MCF 10A (cell line): ENCODE results near the gene ZNF343. TPM values are rescaled to one million over a fixed set of nuclear protein-coding genes. Genes with fewer than 3 reads are reported as not detected.

Source experiments
- BruUV-seq: library from RNA; stranded (reverse); fragments of 400-500 nt; replicated peaks from 2 replicates; lab custom pipeline; 2021; lab: Mats Ljungman, UMichigan
- CTCF ChIA-PET: fragments of 300-600 bp; sonication (Branson Sonifier 250); formaldehyde crosslinking; extraction: SDS; loops from one replicate; lab custom pipeline; 2021; ENCODE audit warnings: antibody characterized with exemption, inconsistent platforms; lab: Yijun Ruan, JAX
- POLR2A ChIA-PET: fragments of 300-600, 350-650 bp; sonication (Branson Sonifier 250); formaldehyde crosslinking; extraction: SDS; loops from one replicate; lab custom pipeline; 2020; ENCODE audit warnings: antibody characterized with exemption, inconsistent platforms; lab: Yijun Ruan, JAX
- DNase-seq: peaks from one replicate; pipeline ENCODE4 v3.0.0-alpha.2; 2018; ENCODE audit not compliant: unreplicated experiment
- H3K27ac Mint-ChIP-seq: one replicate; pipeline ENCODE4 v1.8.0; 2022; ENCODE audit warnings: mild to moderate bottlenecking, low read depth, mixed read lengths; ENCODE audit not compliant: unreplicated experiment
- H3K27me3 Mint-ChIP-seq: one replicate; pipeline ENCODE4 v1.8.0; 2022; ENCODE audit warnings: mixed read lengths; ENCODE audit not compliant: insufficient read depth, unreplicated experiment
- H3K36me3 Mint-ChIP-seq: one replicate; pipeline ENCODE4 v1.8.0; 2022; ENCODE audit warnings: mild to moderate bottlenecking, moderate library complexity, mixed read lengths; ENCODE audit not compliant: insufficient read depth, unreplicated experiment
- H3K4me1 Mint-ChIP-seq: one replicate; pipeline ENCODE4 v1.8.0; 2022; ENCODE audit warnings: mixed read lengths; ENCODE audit not compliant: insufficient read depth, unreplicated experiment
- H3K4me3 Mint-ChIP-seq: one replicate; pipeline ENCODE4 v1.8.0; 2022; ENCODE audit warnings: mild to moderate bottlenecking, moderate library complexity, mixed read lengths; ENCODE audit not compliant: unreplicated experiment
- H3K9me3 Mint-ChIP-seq: one replicate; pipeline ENCODE4 v1.8.0; 2022; ENCODE audit warnings: mixed read lengths; ENCODE audit not compliant: unreplicated experiment
- intact Hi-C: fragments of 100-400 bp; cut with micrococcal nuclease; formaldehyde crosslinking; loops from 2 replicates; pipeline ENCODE4 v1.14.1; 2022
- total RNA-seq: library from RNA; stranded (reverse); gene quantifications from 2 replicates; pipeline ENCODE4 v1.2.3, GENCODE V29; 2022
- TF ChIP-seq, protein P1 (sequence below): fragments of 200-600 bp; IDR thresholded peaks from one replicate; pipeline ENCODE4 v1.8.0; 2022; ENCODE audit warnings: antibody characterized with exemption, mild to moderate bottlenecking; ENCODE audit not compliant: unreplicated experiment

Gene ZNF343
- total RNA-seq, 1 experiment from 2014 or later, result 16.6 TPM

DNA sequence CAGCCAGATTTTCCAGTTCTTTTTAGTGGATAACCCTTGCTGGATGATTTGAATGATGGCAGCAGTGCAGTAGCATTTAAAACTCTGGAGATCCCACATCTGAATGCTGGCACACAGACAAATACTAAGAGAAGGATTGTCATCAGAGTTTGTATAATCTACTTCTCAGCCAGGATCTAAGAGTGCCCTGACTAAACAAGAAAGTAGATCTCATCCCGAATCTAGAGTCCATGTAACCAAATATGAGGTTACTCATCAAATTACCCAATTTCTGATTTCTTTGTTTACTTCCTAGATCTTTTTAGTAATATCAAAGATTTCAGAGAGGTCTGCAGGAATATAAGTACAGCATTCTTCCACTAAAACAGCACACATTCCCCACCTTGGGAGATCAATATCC lies 35.5 kb upstream of the ZNF343 start:
- Mint-ChIP-seq H3K4me1 (no peaks in the 10 kb centered on the region), H3K4me3 (no peak overlapping the region), H3K36me3 (no peaks in the 10 kb centered on the region), H3K9me3 (peaks cover 8% of the 10 kb centered on the region), H3K27ac (no peak overlapping the region), H3K27me3 (peaks cover 91% of the 10 kb centered on the region)
- intact Hi-C loops, result no loop called here
- POLR2A ChIA-PET, result interaction anchor here (1.0 kb wide), 1 partner anchor 108 kb away, joined by 4 read pairs; the partner anchor contains the start of gene NOP56
- no peak for DNase-seq
- CTCF ChIA-PET, result interaction anchor here (0.7 kb wide), 1 partner anchor 1996 kb away, joined by 3 read pairs; no protein-coding TSS in a partner anchor
- TF ChIP-seq, protein P1, sequence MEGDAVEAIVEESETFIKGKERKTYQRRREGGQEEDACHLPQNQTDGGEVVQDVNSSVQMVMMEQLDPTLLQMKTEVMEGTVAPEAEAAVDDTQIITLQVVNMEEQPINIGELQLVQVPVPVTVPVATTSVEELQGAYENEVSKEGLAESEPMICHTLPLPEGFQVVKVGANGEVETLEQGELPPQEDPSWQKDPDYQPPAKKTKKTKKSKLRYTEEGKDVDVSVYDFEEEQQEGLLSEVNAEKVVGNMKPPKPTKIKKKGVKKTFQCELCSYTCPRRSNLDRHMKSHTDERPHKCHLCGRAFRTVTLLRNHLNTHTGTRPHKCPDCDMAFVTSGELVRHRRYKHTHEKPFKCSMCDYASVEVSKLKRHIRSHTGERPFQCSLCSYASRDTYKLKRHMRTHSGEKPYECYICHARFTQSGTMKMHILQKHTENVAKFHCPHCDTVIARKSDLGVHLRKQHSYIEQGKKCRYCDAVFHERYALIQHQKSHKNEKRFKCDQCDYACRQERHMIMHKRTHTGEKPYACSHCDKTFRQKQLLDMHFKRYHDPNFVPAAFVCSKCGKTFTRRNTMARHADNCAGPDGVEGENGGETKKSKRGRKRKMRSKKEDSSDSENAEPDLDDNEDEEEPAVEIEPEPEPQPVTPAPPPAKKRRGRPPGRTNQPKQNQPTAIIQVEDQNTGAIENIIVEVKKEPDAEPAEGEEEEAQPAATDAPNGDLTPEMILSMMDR, result no peak
- BruUV-seq, result no TSS peak

DNA sequence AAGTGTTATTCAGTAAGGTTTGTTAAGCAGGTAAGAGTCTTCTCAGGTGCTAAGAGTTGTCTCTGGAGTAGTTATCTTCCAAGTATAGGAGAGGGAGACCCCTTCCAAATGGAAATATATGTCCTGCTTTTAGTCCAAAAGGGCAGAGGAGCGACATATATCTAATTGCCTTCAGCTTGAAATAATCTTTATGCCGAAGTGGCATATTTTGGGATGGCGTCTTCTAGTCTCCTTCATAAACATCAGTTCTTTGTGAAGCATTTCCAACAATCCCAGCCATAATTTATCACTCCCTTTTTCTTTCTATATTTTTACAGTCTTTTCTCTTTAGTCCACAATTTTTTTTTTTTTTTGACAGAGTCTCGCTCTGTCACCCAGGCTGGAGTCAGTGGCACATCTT lies 33.6 kb upstream of the ZNF343 start:
- no peak overlapping the region for H3K4me3 Mint-ChIP-seq
- no peaks in the 10 kb centered on the region for H3K4me1 Mint-ChIP-seq
- no peak overlapping the region for H3K27ac Mint-ChIP-seq
- H3K36me3 Mint-ChIP-seq, result no peaks in the 10 kb centered on the region
- intact Hi-C loops, result no loop called here
- peaks cover 98% of the 10 kb centered on the region for H3K27me3 Mint-ChIP-seq
- POLR2A ChIA-PET, result no interaction called here
- DNase-seq, result no peak
- BruUV-seq, result no TSS peak
- TF ChIP-seq, protein P1, result no peak
- H3K9me3 Mint-ChIP-seq, result peaks cover 8% of the 10 kb centered on the region
- CTCF ChIA-PET, result interaction anchor here (0.7 kb wide), 1 partner anchor 156 kb away, joined by 3 read pairs; no protein-coding TSS in a partner anchor

DNA sequence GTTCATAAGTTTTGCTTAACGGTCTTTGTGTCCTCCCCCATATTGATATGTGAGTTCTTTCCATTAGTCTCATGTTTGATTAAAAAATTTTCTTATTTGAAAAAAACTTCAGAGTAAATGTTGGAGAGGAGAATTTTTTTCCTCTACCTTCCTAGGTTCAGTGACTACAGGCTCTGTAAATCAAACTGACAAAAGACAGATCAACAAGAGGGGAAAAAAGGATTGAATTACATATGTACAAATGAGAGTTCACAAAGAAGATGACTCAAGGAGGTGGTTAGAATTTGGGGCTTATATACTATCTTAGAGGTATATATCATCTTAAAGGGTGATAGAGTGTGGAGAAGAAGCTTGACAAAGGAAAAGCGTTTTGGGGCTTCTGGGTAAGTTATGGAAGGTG lies 33.2 kb upstream of the ZNF343 start:
- BruUV-seq, result no TSS peak
- TF ChIP-seq, protein P1, result no peak
- CTCF ChIA-PET, result interaction anchor here (0.7 kb wide), 1 partner anchor 156 kb away, joined by 3 read pairs; no protein-coding TSS in a partner anchor

DNA sequence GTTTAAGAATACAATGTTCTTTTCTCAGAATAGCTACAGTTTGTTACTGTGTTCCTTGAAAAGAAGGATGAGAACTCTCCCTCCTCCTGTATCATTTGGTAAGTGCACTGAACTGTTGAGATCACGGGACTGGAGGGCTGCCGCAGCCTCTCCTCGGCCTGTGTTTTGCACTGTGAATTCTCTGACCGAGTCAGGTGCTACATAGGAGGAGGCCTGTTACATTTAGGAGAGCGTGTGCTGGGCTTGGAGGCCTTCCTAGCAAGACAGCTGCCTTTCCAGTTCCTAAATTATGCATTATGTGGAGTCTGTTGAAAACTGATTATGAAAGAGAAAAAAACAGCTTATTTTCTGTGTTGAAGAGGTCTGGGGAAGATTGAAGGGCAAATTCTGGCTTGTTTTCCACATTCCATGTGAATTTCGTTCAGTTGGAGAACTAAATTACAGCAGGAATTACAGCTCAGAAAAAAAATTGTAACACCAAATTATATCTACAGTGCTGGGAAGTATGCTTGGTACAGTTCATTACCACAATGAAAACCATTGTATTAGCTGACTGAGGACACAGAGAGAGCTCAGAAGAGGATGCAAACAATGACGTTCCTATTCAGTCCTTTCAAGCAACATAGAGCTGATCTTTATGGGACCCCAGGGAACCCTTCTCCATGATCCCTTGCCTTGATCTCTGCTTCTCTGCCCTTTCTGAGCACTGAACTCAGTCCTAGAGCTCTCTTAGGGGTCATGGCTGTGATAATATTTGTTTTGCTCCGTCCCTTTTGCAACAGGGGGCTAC lies 30.4 kb upstream of the ZNF343 start:
- H3K4me3 Mint-ChIP-seq, result no peak overlapping the region
- no peak overlapping the region for H3K27ac Mint-ChIP-seq
- DNase-seq, result no peak
- peaks cover 96% of the 10 kb centered on the region for H3K27me3 Mint-ChIP-seq
- intact Hi-C loops, result no loop called here
- H3K9me3 Mint-ChIP-seq, result no peaks in the 10 kb centered on the region
- TF ChIP-seq, protein P1, result no peak
- POLR2A ChIA-PET, result interaction anchor here (0.8 to 1.4 kb wide), 4 partner anchors 9 to 17 kb away, joined by 3 read pairs; no protein-coding TSS in a partner anchor
- H3K4me1 Mint-ChIP-seq, result no peaks in the 10 kb centered on the region
- H3K36me3 Mint-ChIP-seq, result no peaks in the 10 kb centered on the region
- CTCF ChIA-PET, result interaction anchor here (1.1 to 5.0 kb wide), 2 partner anchors 9 to 16 kb away, joined by 3 to 41 read pairs; no protein-coding TSS in a partner anchor
- no TSS peak for BruUV-seq

More for the DNA sequence above, 33.2 kb upstream of the ZNF343 start:
- no peaks in the 10 kb centered on the region for H3K36me3 Mint-ChIP-seq
- no peak overlapping the region for H3K27ac Mint-ChIP-seq
- POLR2A ChIA-PET, result no interaction called here
- peaks cover 98% of the 10 kb centered on the region for H3K27me3 Mint-ChIP-seq
- DNase-seq, result no peak
- H3K4me3 Mint-ChIP-seq, result no peak overlapping the region
- intact Hi-C loops, result no loop called here
- H3K9me3 Mint-ChIP-seq, result peaks cover 8% of the 10 kb centered on the region
- no peaks in the 10 kb centered on the region for H3K4me1 Mint-ChIP-seq
